ENCODE results near the gene CCT3. TPM values are rescaled to one million over a fixed set of nuclear protein-coding genes. Genes with fewer than 3 reads are reported as not detected.

The CCT3 gene
- total RNA-seq, 3 donors from 2014 or later (not counting 1 experiment from before 2014, with no cell fraction given), result 70.3 to 87.5 (median 79.8) TPM

DNA sequence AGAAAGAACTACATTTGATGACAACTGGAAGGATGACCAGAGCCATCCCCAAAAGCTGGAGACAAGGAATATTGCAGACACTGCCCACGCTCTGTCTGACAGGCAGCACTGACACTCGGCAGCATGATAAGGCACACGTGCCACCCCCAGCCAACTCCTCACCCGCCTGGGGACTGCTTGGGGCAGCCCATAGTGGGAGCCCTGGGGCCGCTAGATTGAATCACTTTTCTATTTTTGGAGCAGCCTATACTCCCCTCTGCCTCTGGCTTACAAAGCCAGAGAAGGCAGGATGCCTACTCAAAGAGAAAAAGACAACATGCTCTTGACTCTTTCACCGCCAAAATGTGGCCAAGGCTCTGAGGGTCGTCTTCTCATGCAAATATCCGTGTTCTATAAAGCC is 56.8 kb downstream of the CCT3 start:
- Mint-ChIP-seq H3K4me3 (peak overlapping the region; percentile 98), H3K27me3 (ENCODE audit: low read depth in 2 of 2) (no peaks in the 10 kb centered on the region), H3K9me3 (no peaks in the 10 kb centered on the region), H3K36me3 (peaks cover 8% of the 10 kb centered on the region), H3K27ac (peak overlapping the region; percentile 95 to 97), H3K4me1 (peaks cover 43 to 45% of the 10 kb centered on the region in 2 donors)
- Histone ChIP-seq H3K27ac (ENCODE audit: low read length) (no peak overlapping the region), H3K4me1 (ENCODE audit: control insufficient read depth, insufficient read depth, low read length) (peaks cover 25% of the 10 kb centered on the region), H3K4me3 (ENCODE audit: low read length) (no peak overlapping the region), H3K36me3 (ENCODE audit: control insufficient read depth, insufficient read depth, low read length) (peaks cover 23% of the 10 kb centered on the region), H3K27me3 (ENCODE audit: control insufficient read depth, insufficient read depth, low read length) (no peaks in the 10 kb centered on the region), H3K9me3 (ENCODE audit: control insufficient read depth, insufficient read depth, low read length) (no peaks in the 10 kb centered on the region)
- 33% methylated on average over 8 of the region's 8 CpGs for WGBS (ENCODE audit: insufficient coverage)
- DNase-seq (peak in 1 of 2 donors; percentile 43), ATAC-seq (peak in 1 of 3 donors; percentile 22)
- TF ChIP-seq, protein P1, sequence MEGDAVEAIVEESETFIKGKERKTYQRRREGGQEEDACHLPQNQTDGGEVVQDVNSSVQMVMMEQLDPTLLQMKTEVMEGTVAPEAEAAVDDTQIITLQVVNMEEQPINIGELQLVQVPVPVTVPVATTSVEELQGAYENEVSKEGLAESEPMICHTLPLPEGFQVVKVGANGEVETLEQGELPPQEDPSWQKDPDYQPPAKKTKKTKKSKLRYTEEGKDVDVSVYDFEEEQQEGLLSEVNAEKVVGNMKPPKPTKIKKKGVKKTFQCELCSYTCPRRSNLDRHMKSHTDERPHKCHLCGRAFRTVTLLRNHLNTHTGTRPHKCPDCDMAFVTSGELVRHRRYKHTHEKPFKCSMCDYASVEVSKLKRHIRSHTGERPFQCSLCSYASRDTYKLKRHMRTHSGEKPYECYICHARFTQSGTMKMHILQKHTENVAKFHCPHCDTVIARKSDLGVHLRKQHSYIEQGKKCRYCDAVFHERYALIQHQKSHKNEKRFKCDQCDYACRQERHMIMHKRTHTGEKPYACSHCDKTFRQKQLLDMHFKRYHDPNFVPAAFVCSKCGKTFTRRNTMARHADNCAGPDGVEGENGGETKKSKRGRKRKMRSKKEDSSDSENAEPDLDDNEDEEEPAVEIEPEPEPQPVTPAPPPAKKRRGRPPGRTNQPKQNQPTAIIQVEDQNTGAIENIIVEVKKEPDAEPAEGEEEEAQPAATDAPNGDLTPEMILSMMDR (IDR thresholded peaks at IDR 0.05), result no peak
- intact Hi-C loops (cut with micrococcal nuclease), result loop anchor here (5.0 kb wide), 1 partner anchor 446 kb away; the partner anchor contains the start of genes ISG20L2 and METTL25B

DNA sequence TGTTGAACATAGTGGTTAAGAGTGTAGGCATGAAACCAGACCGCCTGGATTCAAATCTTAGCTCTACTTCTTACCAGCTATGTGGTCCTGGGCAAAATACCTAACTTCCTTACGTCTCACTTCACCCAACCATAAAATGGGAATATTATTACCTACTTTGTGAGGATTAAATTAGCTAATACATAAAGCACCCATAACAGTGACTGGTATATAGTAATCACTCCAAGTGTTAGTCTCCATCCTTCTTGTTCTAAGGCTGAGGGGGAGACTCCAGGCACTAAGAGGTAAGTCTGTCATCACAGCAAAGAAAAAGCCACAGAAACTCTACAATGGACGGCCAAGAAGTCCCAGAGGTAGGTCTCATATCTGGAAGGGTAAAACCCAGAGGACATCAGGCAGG is 58.3 kb downstream of the CCT3 start:
- Mint-ChIP-seq H3K27me3 (ENCODE audit: low read depth in 2 of 2) (no peaks in the 10 kb centered on the region), H3K4me1 (peaks cover 43 to 45% of the 10 kb centered on the region in 2 donors), H3K4me3 (peak overlapping the region; percentile 52), H3K27ac (no peak overlapping the region), H3K9me3 (no peaks in the 10 kb centered on the region), H3K36me3 (peaks cover 17% of the 10 kb centered on the region)
- Histone ChIP-seq H3K27me3 (ENCODE audit: control insufficient read depth, insufficient read depth, low read length) (no peaks in the 10 kb centered on the region), H3K9me3 (ENCODE audit: control insufficient read depth, insufficient read depth, low read length) (no peaks in the 10 kb centered on the region), H3K4me1 (ENCODE audit: control insufficient read depth, insufficient read depth, low read length) (peaks cover 25% of the 10 kb centered on the region), H3K4me3 (ENCODE audit: low read length) (no peak overlapping the region), H3K27ac (ENCODE audit: low read length) (no peak overlapping the region), H3K36me3 (ENCODE audit: control insufficient read depth, insufficient read depth, low read length) (peaks cover 31% of the 10 kb centered on the region)
- DNase-seq (no peak), ATAC-seq (no peak)
- intact Hi-C loops (cut with micrococcal nuclease), result loop anchor here (5.0 kb wide), 1 partner anchor 447 kb away; the partner anchor contains the start of genes ISG20L2 and METTL25B
- TF ChIP-seq, protein P1 (IDR thresholded peaks at IDR 0.05), result no peak
- WGBS (ENCODE audit: insufficient coverage), result 69% methylated on average over 1 of the region's 3 CpGs

DNA sequence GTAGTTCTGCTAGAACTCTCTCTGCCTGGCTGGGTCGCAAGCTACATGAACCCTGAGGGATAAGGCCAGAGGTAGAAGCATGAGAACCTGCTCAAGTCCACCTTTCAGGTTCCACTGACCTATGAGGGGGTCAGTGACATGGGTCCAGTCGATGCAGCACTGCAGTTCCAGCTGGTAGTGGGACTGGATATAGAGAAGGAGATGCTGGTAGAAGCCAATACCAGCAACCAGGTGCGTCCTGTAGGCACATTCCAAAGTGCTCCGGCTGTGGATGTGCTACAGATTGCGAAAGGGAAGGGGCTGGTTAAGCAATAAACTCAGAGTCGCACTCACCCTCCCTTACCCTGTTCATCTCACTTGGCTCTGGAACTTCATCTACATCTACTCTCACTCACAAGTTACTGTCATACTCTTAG is 61.1 kb downstream of the CCT3 start:
- H3K27ac Mint-ChIP-seq, result no peak overlapping the region
- H3K4me1 ChIP-seq (ENCODE audit: control insufficient read depth, insufficient read depth, low read length), result peaks cover 9% of the 10 kb centered on the region
- intact Hi-C loops (cut with micrococcal nuclease), result no loop called here
- H3K27ac ChIP-seq (ENCODE audit: low read length), result no peak overlapping the region
- ATAC-seq (no peak), DNase-seq (no peak)
- TF ChIP-seq, protein P1 (IDR thresholded peaks at IDR 0.05), result no peak
- no peaks in the 10 kb centered on the region for H3K27me3 Mint-ChIP-seq (ENCODE audit: low read depth in 2 of 2)
- H3K27me3 ChIP-seq (ENCODE audit: control insufficient read depth, insufficient read depth, low read length), result no peaks in the 10 kb centered on the region
- H3K4me3 Mint-ChIP-seq, result no peak overlapping the region
- 95% methylated on average over 6 of the region's 6 CpGs for WGBS (ENCODE audit: insufficient coverage)
- peaks cover 17 to 25% of the 10 kb centered on the region in 2 donors for H3K4me1 Mint-ChIP-seq
- peaks cover 58% of the 10 kb centered on the region for H3K36me3 ChIP-seq (ENCODE audit: control insufficient read depth, insufficient read depth, low read length)
- H3K36me3 Mint-ChIP-seq, result peaks cover 20% of the 10 kb centered on the region
- no peaks in the 10 kb centered on the region for H3K9me3 Mint-ChIP-seq
- no peak overlapping the region for H3K4me3 ChIP-seq (ENCODE audit: low read length)
- H3K9me3 ChIP-seq (ENCODE audit: control insufficient read depth, insufficient read depth, low read length), result no peaks in the 10 kb centered on the region

DNA sequence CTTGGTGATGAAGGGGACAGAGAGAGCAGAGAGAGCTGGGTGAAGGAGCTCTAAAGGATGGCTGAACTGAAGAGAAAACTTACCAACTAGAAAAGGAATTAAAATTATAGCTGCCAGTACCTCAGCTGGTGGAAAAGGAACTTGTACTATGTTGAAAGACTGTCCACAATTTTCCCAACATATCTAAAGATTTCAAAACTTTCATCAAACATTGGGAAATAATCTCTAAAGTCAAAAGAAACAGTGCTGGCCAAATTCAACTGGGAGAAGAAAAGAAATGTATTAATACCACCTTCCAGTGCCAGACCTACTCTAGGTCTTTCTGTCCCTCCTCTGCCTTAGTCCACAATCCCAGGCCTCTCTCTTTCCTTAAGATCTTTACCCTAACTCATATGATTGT is 61.6 kb downstream of the CCT3 start:
- H3K36me3 ChIP-seq (ENCODE audit: control insufficient read depth, insufficient read depth, low read length), result peaks cover 62% of the 10 kb centered on the region
- Mint-ChIP-seq H3K4me1 (peaks cover 13 to 20% of the 10 kb centered on the region in 2 donors), H3K36me3 (peaks cover 20% of the 10 kb centered on the region), H3K4me3 (no peak overlapping the region), H3K27me3 (ENCODE audit: low read depth in 2 of 2) (no peaks in the 10 kb centered on the region), H3K9me3 (no peaks in the 10 kb centered on the region), H3K27ac (no peak overlapping the region)
- DNase-seq, result no peak
- no peaks in the 10 kb centered on the region for H3K9me3 ChIP-seq (ENCODE audit: control insufficient read depth, insufficient read depth, low read length)
- TF ChIP-seq, protein P1 (IDR thresholded peaks at IDR 0.05), result no peak
- intact Hi-C loops (cut with micrococcal nuclease), result no loop called here
- ATAC-seq, result no peak
- H3K4me1 ChIP-seq (ENCODE audit: control insufficient read depth, insufficient read depth, low read length), result peaks cover 5% of the 10 kb centered on the region
- no peak overlapping the region for H3K4me3 ChIP-seq (ENCODE audit: low read length)
- H3K27me3 ChIP-seq (ENCODE audit: control insufficient read depth, insufficient read depth, low read length), result no peaks in the 10 kb centered on the region
- no peak overlapping the region for H3K27ac ChIP-seq (ENCODE audit: low read length)
